ENCODE measurements around the gene DCTN1.

The DCTN1 gene

GRCh38 chr2:74414881-74415761 is 35.0 kb upstream of the DCTN1 start:
- TF ChIP-seq Cebpa-rat (IDR thresholded peaks at IDR 0.05): no peak
- H3K9me3 ChIP-seq: no peaks in the 10 kb centered on the region
- peak overlapping the region; percentile 7; the same call in 1 of the 2 replicates for H3K27ac ChIP-seq
- H3K36me3 ChIP-seq: no peaks in the 10 kb centered on the region
- H3K9ac ChIP-seq: peak overlapping the region; percentile 16; the same call in 1 of the 2 replicates
- H3K4me3 ChIP-seq: peak overlapping the region; percentile 66
- peaks cover 46% of the 10 kb centered on the region for H3K27me3 ChIP-seq
- H3K4me1 ChIP-seq: peaks cover 50% of the 10 kb centered on the region
- H4K20me1 ChIP-seq: no peaks in the 10 kb centered on the region
- H3K4me2 ChIP-seq: peak overlapping the region; percentile 87

GRCh38 chr2:74414441-74414840 is 34.3 kb upstream of the DCTN1 start:
- Histone ChIP-seq H3K27ac (no peak overlapping the region), H3K4me2 (peak overlapping the region; percentile 87), H3K27me3 (peaks cover 45% of the 10 kb centered on the region), H3K4me3 (peak overlapping the region; percentile 66), H3K36me3 (no peaks in the 10 kb centered on the region), H3K4me1 (peaks cover 45% of the 10 kb centered on the region), H3K9me3 (no peaks in the 10 kb centered on the region), H3K9ac (no peak overlapping the region), H4K20me1 (no peaks in the 10 kb centered on the region)
- no peak for TF ChIP-seq Cebpa-rat (IDR thresholded peaks at IDR 0.05)

- Histone ChIP-seq H3K27ac (no peak overlapping the region), H4K20me1 (no peaks in the 10 kb centered on the region), H3K9ac (no peak overlapping the region; the same call in 1 of the 2 replicates), H3K4me2 (peak overlapping the region; percentile 87), H3K27me3 (peaks cover 45% of the 10 kb centered on the region), H3K4me3 (no peak overlapping the region), H3K4me1 (peaks cover 40% of the 10 kb centered on the region), H3K9me3 (no peaks in the 10 kb centered on the region), H3K36me3 (no peaks in the 10 kb centered on the region)
- TF ChIP-seq Cebpa-rat (IDR thresholded peaks at IDR 0.05): no peak
These were observed 33.0 kb upstream of the DCTN1 start for GRCh38 chr2:74413001-74413698.

DNA sequence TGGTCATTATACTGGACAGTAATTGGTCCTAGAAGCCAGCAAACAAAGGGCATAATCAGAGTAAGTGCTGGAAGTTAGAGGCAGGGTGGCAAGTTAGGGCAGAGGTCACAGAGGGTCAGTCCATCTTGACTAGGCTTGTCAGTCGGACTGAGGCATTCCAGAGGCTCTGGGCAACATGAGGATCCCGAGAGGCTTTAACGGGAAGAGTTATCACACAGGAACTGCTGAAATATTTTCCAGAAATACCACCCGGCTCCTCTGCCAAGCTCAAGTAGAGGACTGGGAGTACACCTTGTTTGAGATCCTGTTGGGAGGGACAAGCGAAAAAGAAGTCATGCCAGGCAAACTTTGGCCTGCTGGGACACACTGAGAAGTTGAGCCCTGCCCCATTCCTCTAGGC is 27.6 kb upstream of the DCTN1 start:
- H3K9ac ChIP-seq: no peak overlapping the region
- H3K4me3 ChIP-seq: no peak overlapping the region
- no peak overlapping the region for H3K4me2 ChIP-seq
- H4K20me1 ChIP-seq: no peaks in the 10 kb centered on the region
- H3K27ac ChIP-seq: no peak overlapping the region
- no peak for TF ChIP-seq Cebpa-rat (IDR thresholded peaks at IDR 0.05)
- H3K4me1 ChIP-seq: no peaks in the 10 kb centered on the region
- H3K27me3 ChIP-seq: no peaks in the 10 kb centered on the region
- no peaks in the 10 kb centered on the region for H3K36me3 ChIP-seq
- H3K9me3 ChIP-seq: no peaks in the 10 kb centered on the region

- Histone ChIP-seq H3K27me3 (no peaks in the 10 kb centered on the region), H3K4me3 (no peak overlapping the region), H3K9ac (no peak overlapping the region), H3K4me2 (no peak overlapping the region), H3K4me1 (no peaks in the 10 kb centered on the region), H3K36me3 (no peaks in the 10 kb centered on the region), H4K20me1 (no peaks in the 10 kb centered on the region), H3K9me3 (no peaks in the 10 kb centered on the region), H3K27ac (no peak overlapping the region)
- TF ChIP-seq Cebpa-rat (IDR thresholded peaks at IDR 0.05): no peak
These were observed 25.9 kb upstream of the DCTN1 start for GRCh38 chr2:74406035-74406434.

- no peak overlapping the region for H3K9ac ChIP-seq
- no peaks in the 10 kb centered on the region for H3K4me1 ChIP-seq
- no peak overlapping the region for H3K4me3 ChIP-seq
- H3K27ac ChIP-seq: no peak overlapping the region
- no peak for TF ChIP-seq Cebpa-rat (IDR thresholded peaks at IDR 0.05)
- no peaks in the 10 kb centered on the region for H4K20me1 ChIP-seq
- no peaks in the 10 kb centered on the region for H3K27me3 ChIP-seq
- H3K36me3 ChIP-seq: no peaks in the 10 kb centered on the region
- H3K9me3 ChIP-seq: no peaks in the 10 kb centered on the region
- H3K4me2 ChIP-seq: no peak overlapping the region
These were observed 21.8 kb upstream of the DCTN1 start for GRCh38 chr2:74401891-74402290.

DNA sequence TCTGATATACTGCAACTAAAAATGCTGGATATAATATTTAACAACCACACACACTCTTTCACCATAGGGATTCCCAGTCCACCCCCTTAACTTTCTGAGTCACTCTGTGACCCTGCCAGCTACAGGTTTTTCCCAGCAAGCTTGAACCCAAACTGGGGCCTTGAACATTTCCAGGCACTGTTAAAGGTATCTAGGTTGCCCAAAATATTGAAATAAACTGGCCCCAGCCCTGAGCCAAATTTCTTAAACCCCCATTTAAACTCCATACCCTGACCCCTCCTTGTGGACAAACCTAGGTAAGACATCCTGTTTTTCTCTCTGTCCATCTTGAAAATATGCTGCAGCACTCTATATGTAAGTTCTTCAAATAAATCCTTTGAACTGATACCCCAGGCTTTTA is 19.7 kb upstream of the DCTN1 start:
- Histone ChIP-seq H3K27me3 (no peaks in the 10 kb centered on the region), H3K4me1 (no peaks in the 10 kb centered on the region), H3K4me2 (no peak overlapping the region), H3K9me3 (no peaks in the 10 kb centered on the region), H3K36me3 (no peaks in the 10 kb centered on the region), H4K20me1 (no peaks in the 10 kb centered on the region), H3K27ac (no peak overlapping the region), H3K4me3 (no peak overlapping the region), H3K9ac (no peak overlapping the region)
- no peak for TF ChIP-seq Cebpa-rat (IDR thresholded peaks at IDR 0.05)

GRCh38 chr2:74396149-74396548 is 16.0 kb upstream of the DCTN1 start:
- Histone ChIP-seq H3K4me1 (peaks cover 4% of the 10 kb centered on the region; the same call in 1 of the 2 replicates), H3K9me3 (no peaks in the 10 kb centered on the region), H3K27me3 (no peaks in the 10 kb centered on the region), H3K27ac (no peak overlapping the region), H3K36me3 (no peaks in the 10 kb centered on the region), H3K9ac (no peak overlapping the region), H3K4me3 (no peak overlapping the region), H3K4me2 (no peak overlapping the region), H4K20me1 (no peaks in the 10 kb centered on the region)
- TF ChIP-seq Cebpa-rat (IDR thresholded peaks at IDR 0.05): no peak

GRCh38 chr2:74393525-74393924 is 13.4 kb upstream of the DCTN1 start:
- TF ChIP-seq Cebpa-rat (IDR thresholded peaks at IDR 0.05): no peak; the same call in 1 of the 2 replicates
- no peak overlapping the region for H3K27ac ChIP-seq
- peaks cover 23% of the 10 kb centered on the region for H4K20me1 ChIP-seq

GRCh38 chr2:74392449-74392743 is 12.3 kb upstream of the DCTN1 start:
- H3K4me2 ChIP-seq: peak overlapping the region; percentile 41
- peaks cover 13% of the 10 kb centered on the region; the same call in 1 of the 2 replicates for H3K36me3 ChIP-seq
- H3K4me3 ChIP-seq: no peak overlapping the region
- TF ChIP-seq Cebpa-rat (IDR thresholded peaks at IDR 0.05): no peak
- 0 out of 2 replicates have a peak overlapping the region, but pooled peaks have one; percentile 97 for H3K27ac ChIP-seq
- peaks cover 40% of the 10 kb centered on the region for H3K4me1 ChIP-seq
- peak overlapping the region; percentile 93; the same call in 1 of the 2 replicates for H3K9ac ChIP-seq
- no peaks in the 10 kb centered on the region for H3K27me3 ChIP-seq
- H3K9me3 ChIP-seq: no peaks in the 10 kb centered on the region
- H4K20me1 ChIP-seq: peaks cover 34% of the 10 kb centered on the region

More at GRCh38 chr2:74393525-74393924, 13.4 kb upstream of the DCTN1 start:
- Histone ChIP-seq H3K36me3 (0 out of 2 replicates have a peak, but pooled peaks cover 3% of the 10 kb centered on the region), H3K27me3 (no peaks in the 10 kb centered on the region), H3K9me3 (no peaks in the 10 kb centered on the region), H3K4me1 (peaks cover 29% of the 10 kb centered on the region), H3K9ac (no peak overlapping the region), H3K4me2 (no peak overlapping the region), H3K4me3 (no peak overlapping the region)

Measured in BLaER1 (cell line).